DND-41 (cell line): ENCODE data around the gene SNAPC3.
"Not testable (repeated sequence)": the region's sequence is repeated elsewhere in the genome, so short reads cannot be mapped to it uniquely, and the experiment has no call there.

Experiments
- ATAC-seq: fragments of 200-7000 bp; cut with Tn5 transposase; 3 replicates; pipeline ENCODE4 v1.9.1; 2021; ENCODE audit warnings: low read depth; ENCODE audit not compliant: insufficient read depth
- DNase-seq: peaks from one replicate; pipeline ENCODE4 v3.0.0-alpha.2; 2020
- H2AFZ ChIP-seq: 2 replicates; pipeline ENCODE4 v1.6.0; 2012; ENCODE audit warnings: low read depth, low read length
- H3K27ac ChIP-seq: 2 replicates; pipeline ENCODE4 v1.5.1; 2012; ENCODE audit warnings: low read length, inconsistent platforms
- H3K27me3 ChIP-seq: fragments of 200-600 bp; sonication (generic); 2 replicates; pipeline ENCODE4 v1.6.0; 2012; ENCODE audit warnings: low read length, mild to moderate bottlenecking, inconsistent platforms; ENCODE audit not compliant: insufficient read depth, poor library complexity
- H3K36me3 ChIP-seq: 2 replicates; pipeline ENCODE4 v1.5.1; 2012; ENCODE audit warnings: low read length, inconsistent platforms; ENCODE audit not compliant: insufficient read depth
- H3K4me1 ChIP-seq: 2 replicates; pipeline ENCODE4 v1.5.1; 2012; ENCODE audit warnings: mild to moderate bottlenecking, low read length; ENCODE audit not compliant: insufficient read depth
- H3K4me2 ChIP-seq: 2 replicates; pipeline ENCODE4 v1.6.0; 2012; ENCODE audit warnings: mild to moderate bottlenecking, moderate library complexity, low read length, inconsistent platforms; ENCODE audit not compliant: insufficient read depth
- H3K4me3 ChIP-seq, 2 experiments: fragments of 200-600 bp in 1 of 2; shearing (Covaris generic) in 1 of 2; 2 replicates each; pipeline ENCODE4 v1.5.1; 2012 to 2016; ENCODE audit warnings: inconsistent platforms in 2 of 2, low read length in 2 of 2, mild to moderate bottlenecking in 2 of 2, low read depth in 1 of 2, moderate library complexity in 1 of 2
- H3K79me2 ChIP-seq: 2 replicates; pipeline ENCODE4 v1.6.0; 2012; ENCODE audit warnings: low read length, inconsistent platforms; ENCODE audit not compliant: insufficient read depth
- H3K9ac ChIP-seq: 2 replicates; pipeline ENCODE4 v1.6.0; 2012; ENCODE audit warnings: low read depth, mild to moderate bottlenecking, inconsistent platforms, low read length, moderate library complexity
- H3K9me3 ChIP-seq: 2 replicates; pipeline ENCODE4 v1.5.1; 2012; ENCODE audit warnings: low read length, moderate library complexity, mild to moderate bottlenecking, inconsistent platforms; ENCODE audit not compliant: insufficient read depth, severe bottlenecking
- H4K20me1 ChIP-seq: 2 replicates; pipeline ENCODE4 v1.6.0; 2012; ENCODE audit warnings: low read length; ENCODE audit not compliant: insufficient read depth
- CTCF ChIP-seq: IDR thresholded peaks from 2 replicates; pipeline ENCODE4 v1.5.1; 2012; ENCODE audit warnings: borderline replicate concordance, low read length, moderate library complexity, mild to moderate bottlenecking; ENCODE audit not compliant: poor library complexity, severe bottlenecking; ENCODE audit errors: extremely low read depth
- EZH2 ChIP-seq: IDR thresholded peaks from 3 replicates; pipeline ENCODE4 v1.6.1; 2012; ENCODE audit warnings: borderline replicate concordance, low read depth, mild to moderate bottlenecking, moderate library complexity, low read length, inconsistent platforms; ENCODE audit not compliant: severe bottlenecking

The SNAPC3 gene

GRCh38 chr9:15374825-15375224, 47.9 kb upstream of the SNAPC3 start:
- no peaks in the 10 kb centered on the region for H3K4me1 ChIP-seq
- H3K9ac ChIP-seq: no peak overlapping the region
- H4K20me1 ChIP-seq: no peaks in the 10 kb centered on the region
- H3K4me3 ChIP-seq: no peak overlapping the region
- TF ChIP-seq CTCF (no peak), EZH2 (no peak)
- no peaks in the 10 kb centered on the region for H3K27me3 ChIP-seq
- ATAC-seq (no peak), DNase-seq (no peak)
- no peaks in the 10 kb centered on the region for H3K9me3 ChIP-seq
- H3K79me2 ChIP-seq: no peaks in the 10 kb centered on the region
- H2AFZ ChIP-seq: no peak overlapping the region; the same call in 1 of the 2 replicates
- H3K27ac ChIP-seq: no peak overlapping the region
- no peak overlapping the region for H3K4me2 ChIP-seq
- H3K36me3 ChIP-seq: no peaks in the 10 kb centered on the region

- no peak overlapping the region for H2AFZ ChIP-seq
- no peaks in the 10 kb centered on the region for H3K36me3 ChIP-seq
- no peaks in the 10 kb centered on the region for H3K27me3 ChIP-seq
- TF ChIP-seq EZH2: no peak
- TF ChIP-seq CTCF: no peak
- H3K9ac ChIP-seq: no peak overlapping the region
- H4K20me1 ChIP-seq: no peaks in the 10 kb centered on the region
- no peak overlapping the region for H3K4me3 ChIP-seq
- ATAC-seq (no peak), DNase-seq (no peak)
- no peaks in the 10 kb centered on the region for H3K4me1 ChIP-seq
- no peak overlapping the region for H3K4me2 ChIP-seq
- no peaks in the 10 kb centered on the region for H3K9me3 ChIP-seq
- H3K79me2 ChIP-seq: no peaks in the 10 kb centered on the region
- no peak overlapping the region for H3K27ac ChIP-seq
Measured at GRCh38 chr9:15377625-15378540, 44.8 kb upstream of the SNAPC3 start.

GRCh38 chr9:15379317-15379716, 43.4 kb upstream of the SNAPC3 start:
- ATAC-seq, H3K4me1 ChIP-seq, H3K4me3 ChIP-seq, H2AFZ ChIP-seq, H3K9me3 ChIP-seq, H3K9ac ChIP-seq, H3K4me2 ChIP-seq, DNase-seq, H3K27me3 ChIP-seq, H3K36me3 ChIP-seq, H3K27ac ChIP-seq, H3K79me2 ChIP-seq, H4K20me1 ChIP-seq: not testable (repeated sequence)

GRCh38 chr9:15379888-15380287, 42.8 kb upstream of the SNAPC3 start:
- not testable (repeated sequence) for H3K9ac ChIP-seq, H3K4me3 ChIP-seq, H3K27me3 ChIP-seq, H3K9me3 ChIP-seq, H3K36me3 ChIP-seq, H3K4me2 ChIP-seq, H3K4me1 ChIP-seq, H3K79me2 ChIP-seq, ATAC-seq, H3K27ac ChIP-seq, DNase-seq, H4K20me1 ChIP-seq, H2AFZ ChIP-seq
